Jurkat, Clone E6-1 (cell line): ENCODE data around the gene MYBBP1A. TPM values are rescaled to one million over a fixed set of nuclear protein-coding genes. Genes with fewer than 3 reads are reported as not detected.
"Not testable (repeated sequence)": the region's sequence is repeated elsewhere in the genome, so short reads cannot be mapped to it uniquely, and the experiment has no call there.

Experiments used
- DNase-seq: peaks from one replicate; pipeline ENCODE4 v3.0.0-alpha.2; 2011; ENCODE audit warnings: low read depth, low spot score
- H3K4me3 ChIP-seq: 2 replicates; pipeline ENCODE4 v1.5.1; 2011; ENCODE audit warnings: mild to moderate bottlenecking, low read length, control low read depth, moderate library complexity
- polyA plus RNA-seq: library from polyadenylated mRNA; unstranded; fragments of >200 nt; gene quantifications from one replicate; pipeline ENCODE4 v1.2.1, GENCODE V29; 2012; ENCODE audit warnings: missing spikeins; ENCODE audit not compliant: insufficient read length, insufficient read depth

The MYBBP1A gene
- polyA plus RNA-seq = 91.3 TPM

- DNase-seq = peak; percentile 94
- peak within 1 kb of the TSS; percentile 98 for H3K4me3 ChIP-seq
Observed at GRCh38 chr17:4554997-4555799, at the start of gene MYBBP1A. Gene MYBBP1A, minus strand, starts transcription at chr17:4555384. Its CDS starts 60 bp downstream, at chr17:4555324.

GRCh38 chr17:4604736-4605135 is 49.6 kb upstream of the MYBBP1A start:
- not testable (repeated sequence) for DNase-seq, H3K4me3 ChIP-seq

- H3K4me3 ChIP-seq = no peak overlapping the region
- DNase-seq = no peak
Observed at GRCh38 chr17:4604111-4604644, 49.0 kb upstream of the MYBBP1A start.

- DNase-seq = no peak
Observed at GRCh38 chr17:4602041-4602440, 46.9 kb upstream of the MYBBP1A start.

GRCh38 chr17:4601326-4601725 is 46.1 kb upstream of the MYBBP1A start:
- no peak overlapping the region for H3K4me3 ChIP-seq
- no peak for DNase-seq

More at GRCh38 chr17:4602041-4602440, 46.9 kb upstream of the MYBBP1A start:
- no peak overlapping the region for H3K4me3 ChIP-seq

- no peak overlapping the region for H3K4me3 ChIP-seq
- no peak for DNase-seq
Observed at GRCh38 chr17:4600563-4600962, 45.4 kb upstream of the MYBBP1A start.

- no peak overlapping the region for H3K4me3 ChIP-seq
- no peak for DNase-seq
Observed at GRCh38 chr17:4599505-4600281, 44.5 kb upstream of the MYBBP1A start.

- no peak for DNase-seq
- no peak overlapping the region for H3K4me3 ChIP-seq
Observed at GRCh38 chr17:4598776-4599504, 43.8 kb upstream of the MYBBP1A start.

- DNase-seq = no peak
- H3K4me3 ChIP-seq = no peak overlapping the region
Observed at GRCh38 chr17:4597975-4598374, 42.8 kb upstream of the MYBBP1A start.

GRCh38 chr17:4596636-4597380 is 41.6 kb upstream of the MYBBP1A start:
- no peak for DNase-seq
- no peak overlapping the region for H3K4me3 ChIP-seq

GRCh38 chr17:4595685-4596342 is 40.6 kb upstream of the MYBBP1A start:
- not testable (repeated sequence) for DNase-seq, H3K4me3 ChIP-seq

GRCh38 chr17:4594931-4595684 is 39.9 kb upstream of the MYBBP1A start:
- peak; percentile 53 for DNase-seq
- H3K4me3 ChIP-seq = peak overlapping the region; percentile 42

GRCh38 chr17:4594406-4594805 is 39.2 kb upstream of the MYBBP1A start:
- H3K4me3 ChIP-seq = no peak overlapping the region

GRCh38 chr17:4593021-4593421 is 37.8 kb upstream of the MYBBP1A start:
- no peak for DNase-seq

More at GRCh38 chr17:4594406-4594805, 39.2 kb upstream of the MYBBP1A start:
- no peak for DNase-seq

GRCh38 chr17:4592240-4593005 is 37.2 kb upstream of the MYBBP1A start:
- DNase-seq = no peak
- no peak overlapping the region for H3K4me3 ChIP-seq

More at GRCh38 chr17:4593021-4593421, 37.8 kb upstream of the MYBBP1A start:
- no peak overlapping the region for H3K4me3 ChIP-seq

GRCh38 chr17:4591529-4591928 is 36.3 kb upstream of the MYBBP1A start:
- DNase-seq = no peak
- H3K4me3 ChIP-seq = no peak overlapping the region
